ENCODE data around the gene MARF1. TPM values are rescaled to one million over a fixed set of nuclear protein-coding genes. Genes with fewer than 3 reads are reported as not detected.

Gene MARF1
- total RNA-seq, 2 experiments from 2014 or later: 156 to 157 TPM

GRCh38 chr16:15601212-15601879 is 41.6 kb downstream of the MARF1 start:
- no peak for DNase-seq
- intact Hi-C loops (cut with DNase I, micrococcal nuclease): no loop called here
- ChIA-PET POLR2A (no interaction called here), CTCF (interaction anchor here (0.5 kb wide), 1 partner anchor 1138 kb away, joined by 3 read pairs; no protein-coding TSS in a partner anchor)
- Histone ChIP-seq H3K36me3 (ENCODE audit: insufficient read depth, low read length) (peaks cover 98% of the 10 kb centered on the region), H3K27ac (ENCODE audit: low read depth in 1 of 2, low read length in 2 of 2) (no peak overlapping the region), H3K9me3 (ENCODE audit: control insufficient read depth in 1 of 2, insufficient read depth in 1 of 2, low read length in 2 of 2) (no peaks in the 10 kb centered on the region), H3K27me3 (ENCODE audit: control insufficient read depth in 1 of 2, insufficient read depth in 2 of 2, low read length in 2 of 2) (no peaks in the 10 kb centered on the region), H3K4me1 (ENCODE audit: insufficient read depth, low read length) (no peaks in the 10 kb centered on the region), H3K4me3 (ENCODE audit: low read length) (no peak overlapping the region)
- Mint-ChIP-seq H3K4me3 (no peak overlapping the region), H3K4me1 (ENCODE audit: low read depth) (peaks cover 3% of the 10 kb centered on the region), H3K36me3 (ENCODE audit: low read depth) (peaks cover 96% of the 10 kb centered on the region), H3K9me3 (no peaks in the 10 kb centered on the region), H3K27ac (no peak overlapping the region), H3K27me3 (no peaks in the 10 kb centered on the region)
- no peak for ATAC-seq (ENCODE audit: poor library complexity)
- no peak for TF ChIP-seq CTCF (IDR thresholded peaks at IDR 0.05)

GRCh38 chr16:15599303-15600070 is 43.5 kb downstream of the MARF1 start:
- Histone ChIP-seq H3K4me1 (ENCODE audit: insufficient read depth, low read length) (no peaks in the 10 kb centered on the region), H3K9me3 (ENCODE audit: control insufficient read depth in 1 of 2, insufficient read depth in 1 of 2, low read length in 2 of 2) (no peaks in the 10 kb centered on the region), H3K27me3 (ENCODE audit: control insufficient read depth in 1 of 2, insufficient read depth in 2 of 2, low read length in 2 of 2) (no peaks in the 10 kb centered on the region), H3K36me3 (ENCODE audit: insufficient read depth, low read length) (peaks cover 99% of the 10 kb centered on the region), H3K27ac (ENCODE audit: low read depth in 1 of 2, low read length in 2 of 2) (no peak overlapping the region), H3K4me3 (ENCODE audit: low read length) (no peak overlapping the region)
- peaks cover 97% of the 10 kb centered on the region for H3K36me3 Mint-ChIP-seq (ENCODE audit: low read depth)
- peaks cover 8% of the 10 kb centered on the region for H3K4me1 Mint-ChIP-seq (ENCODE audit: low read depth)
- TF ChIP-seq CTCF (IDR thresholded peaks at IDR 0.05): no peak
- peak overlapping the region; percentile 37 for H3K27ac Mint-ChIP-seq
- intact Hi-C loops (cut with DNase I, micrococcal nuclease): loop anchor here in 1 of 2 experiments (5.0 to 10.0 kb wide), 2 partner anchors 33 to 175 kb away; no protein-coding TSS in a partner anchor
- CTCF ChIA-PET: no interaction called here
- POLR2A ChIA-PET: no interaction called here
- no peak for DNase-seq
- H3K27me3 Mint-ChIP-seq: no peaks in the 10 kb centered on the region
- ATAC-seq (ENCODE audit: poor library complexity): no peak
- H3K9me3 Mint-ChIP-seq: no peaks in the 10 kb centered on the region
- no peak overlapping the region for H3K4me3 Mint-ChIP-seq

- no peak for ATAC-seq (ENCODE audit: poor library complexity)
- H3K4me1 Mint-ChIP-seq (ENCODE audit: low read depth): peaks cover 11% of the 10 kb centered on the region
- Histone ChIP-seq H3K9me3 (ENCODE audit: control insufficient read depth in 1 of 2, insufficient read depth in 1 of 2, low read length in 2 of 2) (no peaks in the 10 kb centered on the region), H3K27me3 (ENCODE audit: control insufficient read depth in 1 of 2, insufficient read depth in 2 of 2, low read length in 2 of 2) (no peaks in the 10 kb centered on the region), H3K27ac (ENCODE audit: low read depth in 1 of 2, low read length in 2 of 2) (no peak overlapping the region), H3K36me3 (ENCODE audit: insufficient read depth, low read length) (peaks cover 97% of the 10 kb centered on the region), H3K4me3 (ENCODE audit: low read length) (no peak overlapping the region), H3K4me1 (ENCODE audit: insufficient read depth, low read length) (no peaks in the 10 kb centered on the region)
- no peak for TF ChIP-seq CTCF (IDR thresholded peaks at IDR 0.05)
- H3K27me3 Mint-ChIP-seq: no peaks in the 10 kb centered on the region
- intact Hi-C loops (cut with DNase I, micrococcal nuclease): loop anchor here in 1 of 2 experiments (5.0 to 10.0 kb wide), 2 partner anchors 34 to 174 kb away; no protein-coding TSS in a partner anchor
- ChIA-PET CTCF (no interaction called here), POLR2A (interaction anchor here (2.4 kb wide), 1 partner anchor 44 kb away, joined by 9 read pairs; the partner anchor contains the start of gene MARF1)
- H3K9me3 Mint-ChIP-seq: no peaks in the 10 kb centered on the region
- H3K36me3 Mint-ChIP-seq (ENCODE audit: low read depth): peaks cover 97% of the 10 kb centered on the region
- DNase-seq: no peak
- no peak overlapping the region for H3K27ac Mint-ChIP-seq
- H3K4me3 Mint-ChIP-seq: no peak overlapping the region
Measured at GRCh38 chr16:15598648-15599190, 44.2 kb downstream of the MARF1 start.
